BJ (cell line): Measurements from ENCODE around the gene SLC6A15. TPM values are rescaled to one million over a fixed set of nuclear protein-coding genes. Genes with fewer than 3 reads are reported as not detected.
A peak's percentile ranks its signal among the peaks of the same experiment; 100 is the strongest.

Experiments
- CTCF ChIA-PET: fragments of 350-600 bp; formaldehyde crosslinking; extraction: SDS; loops from one replicate; lab custom pipeline; 2021; ENCODE audit warnings: antibody characterized with exemption, inconsistent platforms; lab: Yijun Ruan, JAX
- POLR2A ChIA-PET: fragments of 300-600 bp; sonication (Branson Sonifier 250); formaldehyde crosslinking; extraction: SDS; loops from one replicate; lab custom pipeline; 2021; ENCODE audit warnings: antibody characterized with exemption; lab: Charles Lee
- DNase-seq: peaks from one replicate; pipeline ENCODE4 v3.0.0-alpha.2; 2011; ENCODE audit warnings: low read depth
- H3K27me3 ChIP-seq: 2 replicates; pipeline ENCODE4 v1.6.0; 2011; ENCODE audit warnings: low read length; ENCODE audit not compliant: control insufficient read depth, insufficient read depth
- H3K36me3 ChIP-seq: 2 replicates; pipeline ENCODE4 v1.5.1; 2011; ENCODE audit warnings: low read length; ENCODE audit not compliant: control insufficient read depth, insufficient read depth
- H3K4me3 ChIP-seq: 2 replicates; pipeline ENCODE4 v1.5.1; 2011; ENCODE audit warnings: low read depth, mild to moderate bottlenecking, control low read depth, low read length
- CTCF ChIP-seq: IDR thresholded peaks from 2 replicates; pipeline ENCODE4 v1.5.1; 2011; ENCODE audit warnings: low read depth, mild to moderate bottlenecking, control low read depth, inconsistent platforms, low read length, moderate library complexity; ENCODE audit not compliant: insufficient read depth
- polyA plus RNA-seq: library from polyadenylated mRNA; depleted of rRNA; stranded (reverse); fragments of >200 nt; gene quantifications from 2 replicates; pipeline ENCODE4 v1.2.3, GENCODE V29; 2011

The SLC6A15 gene
- polyA plus RNA-seq, 1 experiment, result 0.01 TPM

- ChIA-PET POLR2A (no interaction called here), CTCF (no interaction called here)
- no peak for TF ChIP-seq CTCF
- Histone ChIP-seq H3K36me3 (no peaks in the 10 kb centered on the region), H3K27me3 (no peaks in the 10 kb centered on the region), H3K4me3 (no peak overlapping the region)
- no peak for DNase-seq
Observed at GRCh38 chr12:84858796-84859195, 53.8 kb downstream of the SLC6A15 start.

GRCh38 chr12:84857525-84858208 lies 54.9 kb downstream of the SLC6A15 start:
- TF ChIP-seq CTCF, result no peak
- Histone ChIP-seq H3K4me3 (no peak overlapping the region), H3K27me3 (no peaks in the 10 kb centered on the region), H3K36me3 (no peaks in the 10 kb centered on the region)
- POLR2A ChIA-PET, result no interaction called here
- CTCF ChIA-PET, result interaction anchor here (1.4 kb wide), 1 partner anchor 14 kb away, joined by 3 read pairs; no protein-coding TSS in a partner anchor
- DNase-seq, result no peak

- CTCF ChIA-PET, result interaction anchor here (1.4 kb wide), 1 partner anchor 13 kb away, joined by 3 read pairs; no protein-coding TSS in a partner anchor
- H3K27me3 ChIP-seq, result no peaks in the 10 kb centered on the region
- H3K36me3 ChIP-seq, result no peaks in the 10 kb centered on the region
- POLR2A ChIA-PET, result no interaction called here
- no peak for DNase-seq
- H3K4me3 ChIP-seq, result no peak overlapping the region
- TF ChIP-seq CTCF, result no peak
Observed at GRCh38 chr12:84856156-84856900, 56.3 kb downstream of the SLC6A15 start.

- DNase-seq, result no peak
- Histone ChIP-seq H3K36me3 (no peaks in the 10 kb centered on the region), H3K27me3 (no peaks in the 10 kb centered on the region), H3K4me3 (no peak overlapping the region)
- ChIA-PET POLR2A (no interaction called here), CTCF (interaction anchor here (0.9 to 2.5 kb wide), 4 partner anchors 13 to 340 kb away, joined by 3 to 13 read pairs (median 3); no protein-coding TSS in a partner anchor)
- TF ChIP-seq CTCF, result no peak
Observed at GRCh38 chr12:84843593-84844144, 68.9 kb downstream of the SLC6A15 start.

GRCh38 chr12:84842406-84843013 lies 70.1 kb downstream of the SLC6A15 start:
- peak; percentile 72 for TF ChIP-seq CTCF
- Histone ChIP-seq H3K4me3 (no peak overlapping the region), H3K36me3 (no peaks in the 10 kb centered on the region), H3K27me3 (no peaks in the 10 kb centered on the region)
- peak; percentile 15 for DNase-seq
- ChIA-PET POLR2A (no interaction called here), CTCF (interaction anchor here (0.7 to 2.5 kb wide), 8 partner anchors 15 to 1078 kb away, joined by 3 to 13 read pairs (median 3); no protein-coding TSS in a partner anchor)
